Measurements from ENCODE around the gene SMIM15.

GRCh38 chr5:61114441-61114840, 47.8 kb downstream of the SMIM15 start:
- TF ChIP-seq CTCF (tag by site-specific recombination; IDR thresholded peaks at IDR 0.05) (no peak), ZNF114 (tag by site-specific recombination; IDR thresholded peaks at IDR 0.05) (no peak), ZNF335 (tag by site-specific recombination; conservative IDR thresholded peaks at IDR 0.05) (no peak)

Measured in HEK293 (cell line).